ENCODE results near the gene PPOX. TPM values are rescaled to one million over a fixed set of nuclear protein-coding genes. Genes with fewer than 3 reads are reported as not detected.

Gene PPOX
- total RNA-seq, 1 experiment from 2014 or later = 27.1 TPM

GRCh38 chr1:161145832-161146231, 20.4 kb upstream of the PPOX start:
- DNase-seq (ENCODE audit: extremely low read depth, low read depth) = no peak

- no peak for DNase-seq (ENCODE audit: extremely low read depth, low read depth)
Observed at GRCh38 chr1:161153176-161153575, 13.1 kb upstream of the PPOX start.

GRCh38 chr1:161153682-161154337, 12.4 kb upstream of the PPOX start, which contains the start of gene UFC1:
UFC1 (plus strand) TSS chr1:161153978; CDS start chr1:161153998, 20 bp downstream.
- peak; percentile 91 for DNase-seq (ENCODE audit: extremely low read depth, low read depth)

GRCh38 chr1:161157867-161158266, 8.4 kb upstream of the PPOX start:
- no peak for DNase-seq (ENCODE audit: extremely low read depth, low read depth)

GRCh38 chr1:161158316-161159010, 7.8 kb upstream of the PPOX start:
- DNase-seq (ENCODE audit: extremely low read depth, low read depth) = no peak

GRCh38 chr1:161159087-161159912, 6.9 kb upstream of the PPOX start, which contains the start of gene USP21:
USP21 (plus strand) TSS chr1:161159500; CDS start chr1:161160641, 1,141 bp downstream.
- peak; percentile 93 for DNase-seq (ENCODE audit: extremely low read depth, low read depth)

GRCh38 chr1:161159913-161160243, 6.3 kb upstream of the PPOX start:
- no peak for DNase-seq (ENCODE audit: extremely low read depth, low read depth)

- no peak for DNase-seq (ENCODE audit: extremely low read depth, low read depth)
Observed at GRCh38 chr1:161160671-161161145, 5.5 kb upstream of the PPOX start.

- no peak for DNase-seq (ENCODE audit: extremely low read depth, low read depth)
Observed at GRCh38 chr1:161161652-161162051, 4.6 kb upstream of the PPOX start.

- no peak for DNase-seq (ENCODE audit: extremely low read depth, low read depth)
Observed at GRCh38 chr1:161162052-161162451, 4.2 kb upstream of the PPOX start.

GRCh38 chr1:161162806-161163205, 3.4 kb upstream of the PPOX start:
- no peak for DNase-seq (ENCODE audit: extremely low read depth, low read depth)

- no peak for DNase-seq (ENCODE audit: extremely low read depth, low read depth)
Observed at GRCh38 chr1:161163793-161164192, 2.4 kb upstream of the PPOX start.

GRCh38 chr1:161164901-161165610, 1.2 kb upstream of the PPOX start:
- DNase-seq (ENCODE audit: extremely low read depth, low read depth) = no peak

GRCh38 chr1:161166669-161167548, 683 bp downstream of the PPOX start:
- no peak for DNase-seq (ENCODE audit: extremely low read depth, low read depth)

- DNase-seq (ENCODE audit: extremely low read depth, low read depth) = no peak
Observed at GRCh38 chr1:161168906-161169305, 2.7 kb downstream of the PPOX start.

- no peak for DNase-seq (ENCODE audit: extremely low read depth, low read depth)
Observed at GRCh38 chr1:161171191-161171590, 5.0 kb downstream of the PPOX start.

GRCh38 chr1:161171696-161172095, 5.5 kb downstream of the PPOX start:
- no peak for DNase-seq (ENCODE audit: extremely low read depth, low read depth)

GRCh38 chr1:161172349-161172748, 6.1 kb downstream of the PPOX start:
- no peak for DNase-seq (ENCODE audit: extremely low read depth, low read depth)

GRCh38 chr1:161172776-161173376, 6.7 kb downstream of the PPOX start:
- no peak for DNase-seq (ENCODE audit: extremely low read depth, low read depth)

Data from NCI-H460 (cell line).